ENCODE measurements around the gene PDCD1LG2. TPM values are rescaled to one million over a fixed set of nuclear protein-coding genes. Genes with fewer than 3 reads are reported as not detected.

The PDCD1LG2 gene
- total and polyA plus RNA-seq, 2 of the 8 experiments (the other 6 are each of a cell fraction or from before 2014, with no cell fraction given), result not detected

GRCh38 chr9:5578018-5578697 lies 67.8 kb downstream of the PDCD1LG2 start:
- ChIA-PET CTCF (ENCODE audit: partially characterized antibody) (interaction anchor here (0.7 to 1.4 kb wide), 2 partner anchors 66 to 392 kb away, joined by 3 read pairs; no protein-coding TSS in a partner anchor), POLR2A (ENCODE audit: partially characterized antibody) (no interaction called here)
- H3K56ac ChIP-seq (replicated peaks; ENCODE audit: insufficient read length, low read depth, low read length), result no peak overlapping the region
- no peaks in the 10 kb centered on the region for H3K23me2 ChIP-seq (ENCODE audit: low read depth, low read length)
- no peak overlapping the region for H3K4me2 ChIP-seq (ENCODE audit: insufficient read depth in 1 of 2, low read depth in 2 of 2, low read length in 2 of 2)
- no peaks in the 10 kb centered on the region for H3K27me3 ChIP-seq (replicated peaks in 1 of 4; ENCODE audit: control insufficient read depth in 3 of 4, extremely low read depth in 1 of 4, insufficient read depth in 3 of 4, low read length in 3 of 4)
- no peak for TF ChIP-seq GABPA (IDR thresholded peaks at IDR 0.05; ENCODE audit: borderline replicate concordance, insufficient read depth, low read length)
- no peak for TF ChIP-seq SAP30 (IDR thresholded peaks at IDR 0.05; ENCODE audit: insufficient read depth, insufficient replicate concordance, low read length)
- TF ChIP-seq CREB1 (IDR thresholded peaks at IDR 0.05), result no peak
- TF ChIP-seq MAX (IDR thresholded peaks at IDR 0.05), result no peak
- no peak for TF ChIP-seq POU5F1 (IDR thresholded peaks at IDR 0.05; ENCODE audit: low read depth, low read length)
- TF ChIP-seq KDM1A (IDR thresholded peaks at IDR 0.05; ENCODE audit: borderline replicate concordance, low read length), result no peak
- no peak for TF ChIP-seq KDM5A (IDR thresholded peaks at IDR 0.05; ENCODE audit: low read length)
- TF ChIP-seq SIRT6 (IDR thresholded peaks at IDR 0.05; ENCODE audit: low read length), result no peak
- TF ChIP-seq ASH2L (IDR thresholded peaks at IDR 0.05; ENCODE audit: low read length), result no peak
- TF ChIP-seq EZH2 (IDR thresholded peaks at IDR 0.05; ENCODE audit: low read depth, low read length, severe bottlenecking), result no peak
- TF ChIP-seq RXRA (IDR thresholded peaks at IDR 0.05; ENCODE audit: insufficient read depth, low read depth, low read length), result no peak
- TF ChIP-seq RFX5 (IDR thresholded peaks at IDR 0.05; ENCODE audit: borderline replicate concordance, low read depth, low read length), result no peak
- DNase-seq (ENCODE audit: low read depth in 1 of 2, low spot score in 2 of 2), result no peak
- H3K79me2 ChIP-seq (ENCODE audit: control insufficient read depth in 1 of 2, insufficient read depth in 2 of 2, low read length in 2 of 2), result no peaks in the 10 kb centered on the region
- H2BK20ac ChIP-seq (ENCODE audit: low read length), result no peak overlapping the region
- no peak overlapping the region for H3K9ac ChIP-seq (replicated peaks in 1 of 4; ENCODE audit: extremely low read depth in 1 of 4, low read depth in 3 of 4, low read length in 3 of 4)
- H3K18ac ChIP-seq (ENCODE audit: extremely low read depth, low read length), result no peak overlapping the region
- H3K9me3 ChIP-seq (ENCODE audit: insufficient read depth in 2 of 2, low read depth in 1 of 2, low read length in 1 of 2), result no peaks in the 10 kb centered on the region
- no peaks in the 10 kb centered on the region for H3K4me1 ChIP-seq (replicated peaks in 1 of 4; ENCODE audit: control insufficient read depth in 3 of 4, insufficient read depth in 4 of 4, low read length in 3 of 4)
- H2AFZ ChIP-seq (ENCODE audit: low read length), result no peak overlapping the region
- H4K20me1 ChIP-seq (replicated peaks in 1 of 2; ENCODE audit: control insufficient read depth in 1 of 2, insufficient read depth in 2 of 2, low read length in 2 of 2), result no peaks in the 10 kb centered on the region
- no peak overlapping the region for H3K4me3 ChIP-seq (ENCODE audit: extremely low read depth in 1 of 4, insufficient read depth in 2 of 4, low read depth in 3 of 4, low read length in 4 of 4)
- H3K23ac ChIP-seq (ENCODE audit: insufficient read length), result no peak overlapping the region
- no peak overlapping the region for H3K27ac ChIP-seq (ENCODE audit: low read depth, low read length)
- H2BK5ac ChIP-seq (ENCODE audit: low read depth, low read length), result no peak overlapping the region
- H2BK15ac ChIP-seq (ENCODE audit: low read length), result no peak overlapping the region
- H2AK5ac ChIP-seq (ENCODE audit: low read depth, low read length), result no peak overlapping the region
- no peak overlapping the region for H2BK120ac ChIP-seq (replicated peaks; ENCODE audit: low read depth, low read length)
- H2BK12ac ChIP-seq (ENCODE audit: low read depth, low read length), result no peak overlapping the region
- H3K4ac ChIP-seq (replicated peaks; ENCODE audit: insufficient read length, low read depth, low read length), result no peak overlapping the region
- no peak overlapping the region for H4K5ac ChIP-seq (ENCODE audit: insufficient read length, low read depth, low read length)
- no peak for FAIRE-seq
- no peaks in the 10 kb centered on the region for H3K79me1 ChIP-seq (ENCODE audit: low read depth, low read length)
- no peak overlapping the region for H4K91ac ChIP-seq (replicated peaks; ENCODE audit: insufficient read length, low read length)
- H4K8ac ChIP-seq (ENCODE audit: extremely low read depth, insufficient read depth, low read length), result no peak overlapping the region
- no peaks in the 10 kb centered on the region for H3K36me3 ChIP-seq (ENCODE audit: control insufficient read depth in 2 of 4, insufficient read depth in 4 of 4, low read length in 3 of 4)
- no peak overlapping the region for H3K14ac ChIP-seq (ENCODE audit: insufficient read length)
